Measurements from ENCODE around the gene TSC22D3. TPM values are rescaled to one million over a fixed set of nuclear protein-coding genes. Genes with fewer than 3 reads are reported as not detected.
"Not testable (repeated sequence)": the region's sequence is repeated elsewhere in the genome, so short reads cannot be mapped to it uniquely, and the experiment has no call there.

The TSC22D3 gene
- total and polyA plus RNA-seq, 2 donors (not counting 1 experiment from before 2014, with no cell fraction given): 447 to 3,050 TPM

DNA sequence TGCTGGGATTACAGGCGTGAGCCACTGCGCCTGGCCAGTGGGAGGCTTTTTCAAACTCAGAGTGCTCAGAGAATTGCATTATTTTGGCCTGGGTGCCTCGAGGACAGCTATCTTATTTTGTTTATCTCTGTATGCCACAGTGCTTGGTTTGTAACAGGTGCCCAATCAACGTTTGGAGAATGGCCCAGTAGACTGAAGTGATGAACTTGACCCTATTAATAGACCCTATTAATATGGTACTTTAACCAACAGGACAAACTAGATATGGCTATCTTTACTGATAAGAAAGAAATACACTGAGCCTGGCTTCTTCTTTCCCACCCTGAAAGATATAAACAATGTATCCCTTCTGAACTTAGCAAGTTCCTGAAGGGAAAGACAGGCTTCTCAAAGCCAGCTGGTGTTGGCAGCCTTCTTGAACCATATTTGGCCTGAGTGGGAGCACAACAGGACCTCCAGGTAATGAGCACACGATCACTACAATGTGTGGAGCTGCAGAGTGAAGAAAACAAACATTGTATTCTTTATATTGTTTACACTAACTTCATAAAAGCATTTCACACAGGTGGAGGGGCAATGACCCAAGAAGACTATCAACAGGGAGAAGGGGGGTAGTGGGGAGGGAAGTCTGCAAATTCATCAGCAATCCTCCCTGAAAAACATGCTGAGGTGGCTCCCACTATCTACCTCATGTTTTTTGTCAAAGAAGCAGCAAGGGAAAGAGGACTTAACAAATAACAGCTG lies 105.5 kb downstream of the TSC22D3 start:
- Histone ChIP-seq H3K27me3 (replicated peaks in 1 of 4; ENCODE audit: control extremely low read depth in 1 of 4, control insufficient read depth in 3 of 4, insufficient read depth in 4 of 4, low read length in 3 of 4) (no peaks in the 10 kb centered on the region), H3K4me3 (ENCODE audit: control extremely low read depth in 1 of 5, extremely low read depth in 1 of 5, insufficient read depth in 1 of 5, low read depth in 2 of 5, low read length in 4 of 5) (no peak overlapping the region), H3K79me2 (ENCODE audit: control insufficient read depth, insufficient read depth, low read length) (peaks cover 17% of the 10 kb centered on the region), H3K4me1 (ENCODE audit: control insufficient read depth in 2 of 2, insufficient read depth in 2 of 2, low read length in 2 of 2) (peaks cover 22 to 24% of the 10 kb centered on the region in 2 donors), H3K27ac (ENCODE audit: low read length in 2 of 2) (no peak overlapping the region), H3K9me3 (ENCODE audit: control extremely low read depth in 1 of 3, control insufficient read depth in 2 of 3, insufficient read depth in 1 of 3, low read length in 2 of 3) (no peaks in the 10 kb centered on the region), H4K20me1 (ENCODE audit: control insufficient read depth, insufficient read depth, low read length, poor library complexity, severe bottlenecking) (no peaks in the 10 kb centered on the region), H3K4me2 (replicated peaks; ENCODE audit: low read depth, low read length, poor library complexity, severe bottlenecking) (no peak overlapping the region), H3K36me3 (replicated peaks in 1 of 2; ENCODE audit: control extremely low read depth in 1 of 2, control insufficient read depth in 1 of 2, extremely low read depth in 1 of 2, insufficient read depth in 2 of 2, low read length in 1 of 2) (no peaks in the 10 kb centered on the region), H3K9ac (ENCODE audit: low read length) (no peak overlapping the region), H2AFZ (ENCODE audit: insufficient read depth, low read depth, low read length, poor library complexity, severe bottlenecking) (no peak overlapping the region)
- ChIA-PET POLR2A (interaction anchor here (1.4 kb wide), 1 partner anchor 44 kb away, joined by 3 read pairs; no protein-coding TSS in a partner anchor), CTCF (interaction anchor here (1.0 to 3.9 kb wide), 5 partner anchors 8 to 107 kb away, joined by 3 to 27 read pairs (median 9); partner anchors contain the start of genes NCBP2L and TSC22D3)
- Mint-ChIP-seq H3K4me3 (no peak overlapping the region), H3K9me3 (ENCODE audit: insufficient read depth) (no peaks in the 10 kb centered on the region), H3K27me3 (no peaks in the 10 kb centered on the region), H3K4me1 (peaks cover 34% of the 10 kb centered on the region), H3K27ac (peak overlapping the region; percentile 41)
- intact Hi-C loops (cut with micrococcal nuclease): no loop called here
- WGBS (ENCODE audit: insufficient coverage): no CpG with 5 or more reads among the region's 5 CpGs
- no peak for ATAC-seq (ENCODE audit: low read depth)
- DNase-seq: no peak
- TF ChIP-seq CTCF (IDR thresholded peaks at IDR 0.05): no peak
- no peak for TF ChIP-seq EZH2 (IDR thresholded peaks at IDR 0.05; ENCODE audit: borderline replicate concordance, insufficient read depth, low read depth, low read length, poor library complexity, severe bottlenecking)

- WGBS (ENCODE audit: insufficient coverage): no CpG with 5 or more reads among the region's 4 CpGs
- H4K20me1 ChIP-seq (ENCODE audit: control insufficient read depth, insufficient read depth, low read length, poor library complexity, severe bottlenecking): no peaks in the 10 kb centered on the region
- H3K4me1 Mint-ChIP-seq: peaks cover 26% of the 10 kb centered on the region
- no peak overlapping the region for H2AFZ ChIP-seq (ENCODE audit: insufficient read depth, low read depth, low read length, poor library complexity, severe bottlenecking)
- no peaks in the 10 kb centered on the region for H3K27me3 Mint-ChIP-seq
- ATAC-seq (ENCODE audit: low read depth) (no peak), DNase-seq (no peak)
- H3K4me2 ChIP-seq (replicated peaks; ENCODE audit: low read depth, low read length, poor library complexity, severe bottlenecking): no peak overlapping the region
- ChIA-PET CTCF (interaction anchor here (0.5 to 3.9 kb wide), 4 partner anchors 10 to 122 kb away, joined by 3 to 27 read pairs (median 6); partner anchors contain the start of genes NCBP2L and TSC22D3), POLR2A (interaction anchor here (1.4 kb wide), 1 partner anchor 45 kb away, joined by 3 read pairs; no protein-coding TSS in a partner anchor)
- H3K4me1 ChIP-seq (ENCODE audit: control insufficient read depth in 2 of 2, insufficient read depth in 2 of 2, low read length in 2 of 2): peaks cover 14 to 16% of the 10 kb centered on the region in 2 donors
- no peak overlapping the region for H3K4me3 Mint-ChIP-seq
- no peak overlapping the region for H3K4me3 ChIP-seq (ENCODE audit: control extremely low read depth in 1 of 5, extremely low read depth in 1 of 5, insufficient read depth in 1 of 5, low read depth in 2 of 5, low read length in 4 of 5)
- H3K9me3 Mint-ChIP-seq (ENCODE audit: insufficient read depth): no peaks in the 10 kb centered on the region
- no peaks in the 10 kb centered on the region for H3K9me3 ChIP-seq (ENCODE audit: control extremely low read depth in 1 of 3, control insufficient read depth in 2 of 3, insufficient read depth in 1 of 3, low read length in 2 of 3)
- no peak overlapping the region for H3K9ac ChIP-seq (ENCODE audit: low read length)
- TF ChIP-seq EZH2 (IDR thresholded peaks at IDR 0.05; ENCODE audit: borderline replicate concordance, insufficient read depth, low read depth, low read length, poor library complexity, severe bottlenecking): no peak
- TF ChIP-seq CTCF (IDR thresholded peaks at IDR 0.05): no peak
- H3K27ac ChIP-seq (ENCODE audit: low read length in 2 of 2): no peak overlapping the region
- H3K27ac Mint-ChIP-seq: no peak overlapping the region
- H3K79me2 ChIP-seq (ENCODE audit: control insufficient read depth, insufficient read depth, low read length): peaks cover 17% of the 10 kb centered on the region
- H3K36me3 ChIP-seq (replicated peaks in 1 of 2; ENCODE audit: control extremely low read depth in 1 of 2, control insufficient read depth in 1 of 2, extremely low read depth in 1 of 2, insufficient read depth in 2 of 2, low read length in 1 of 2): no peaks in the 10 kb centered on the region
- intact Hi-C loops (cut with micrococcal nuclease): no loop called here
- no peaks in the 10 kb centered on the region for H3K27me3 ChIP-seq (replicated peaks in 1 of 4; ENCODE audit: control extremely low read depth in 1 of 4, control insufficient read depth in 3 of 4, insufficient read depth in 4 of 4, low read length in 3 of 4)
These were observed 106.3 kb downstream of the TSC22D3 start for GRCh38 chrX:107669261-107669660.

DNA sequence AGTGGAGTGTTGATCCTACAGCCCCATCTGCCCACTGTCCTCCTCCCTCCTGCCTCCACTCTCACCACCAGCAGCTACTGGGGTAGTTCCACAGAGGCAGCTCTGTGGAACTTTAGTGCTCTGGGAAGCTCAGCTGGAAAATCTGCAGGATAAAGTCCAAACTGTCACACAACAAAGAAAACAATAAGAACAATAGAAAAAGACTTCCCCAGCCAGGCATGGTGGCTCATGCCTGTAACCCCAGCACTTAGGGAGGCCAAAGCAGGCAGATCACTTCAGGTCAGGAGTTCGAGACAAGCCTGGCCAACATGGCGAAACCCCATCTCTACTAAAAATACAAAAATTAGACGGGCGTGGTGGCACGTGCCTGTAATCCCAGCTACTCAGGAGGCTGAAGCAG lies 106.9 kb downstream of the TSC22D3 start:
- POLR2A ChIA-PET; H3K9ac ChIP-seq (ENCODE audit: low read length); intact Hi-C loops (cut with micrococcal nuclease); H3K27ac Mint-ChIP-seq; H3K4me2 ChIP-seq (replicated peaks; ENCODE audit: low read depth, low read length, poor library complexity, severe bottlenecking); H3K27me3 ChIP-seq (replicated peaks in 1 of 4; ENCODE audit: control extremely low read depth in 1 of 4, control insufficient read depth in 3 of 4, insufficient read depth in 4 of 4, low read length in 3 of 4); H3K27ac ChIP-seq (ENCODE audit: low read length in 2 of 2); H3K9me3 ChIP-seq (ENCODE audit: control extremely low read depth in 1 of 3, control insufficient read depth in 2 of 3, insufficient read depth in 1 of 3, low read length in 2 of 3); H4K20me1 ChIP-seq (ENCODE audit: control insufficient read depth, insufficient read depth, low read length, poor library complexity, severe bottlenecking); ATAC-seq (ENCODE audit: low read depth); DNase-seq; H3K4me3 Mint-ChIP-seq; H3K36me3 ChIP-seq (replicated peaks in 1 of 2; ENCODE audit: control extremely low read depth in 1 of 2, control insufficient read depth in 1 of 2, extremely low read depth in 1 of 2, insufficient read depth in 2 of 2, low read length in 1 of 2); H3K27me3 Mint-ChIP-seq; H3K9me3 Mint-ChIP-seq (ENCODE audit: insufficient read depth); H2AFZ ChIP-seq (ENCODE audit: insufficient read depth, low read depth, low read length, poor library complexity, severe bottlenecking); H3K4me3 ChIP-seq (ENCODE audit: control extremely low read depth in 1 of 5, extremely low read depth in 1 of 5, insufficient read depth in 1 of 5, low read depth in 2 of 5, low read length in 4 of 5): not testable (repeated sequence)
- Histone ChIP-seq H3K79me2 (ENCODE audit: control insufficient read depth, insufficient read depth, low read length) (peaks cover 17% of the 10 kb centered on the region), H3K4me1 (ENCODE audit: control insufficient read depth in 2 of 2, insufficient read depth in 2 of 2, low read length in 2 of 2) (peaks cover 11 to 13% of the 10 kb centered on the region in 2 donors)
- H3K4me1 Mint-ChIP-seq: peaks cover 24% of the 10 kb centered on the region
- CTCF ChIA-PET: interaction anchor here (0.5 to 3.9 kb wide), 5 partner anchors 9 to 122 kb away, joined by 3 to 27 read pairs (median 3); partner anchors contain the start of genes NCBP2L and TSC22D3
- no CpG with 5 or more reads among the region's 5 CpGs for WGBS (ENCODE audit: insufficient coverage)
